AG04450 (cell line): Measurements from ENCODE around the gene TMEM86B. TPM values are rescaled to one million over a fixed set of nuclear protein-coding genes. Genes with fewer than 3 reads are reported as not detected.
"Not testable (repeated sequence)": the region's sequence is repeated elsewhere in the genome, so short reads cannot be mapped to it uniquely, and the experiment has no call there.

Source experiments
- CTCF ChIA-PET: fragments of 300-600, 350-600 bp; formaldehyde crosslinking; extraction: SDS; loops from one replicate; lab custom pipeline; 2022; ENCODE audit warnings: antibody characterized with exemption, inconsistent platforms; lab: Charles Lee
- POLR2A ChIA-PET: fragments of 350-600 bp; formaldehyde crosslinking; extraction: SDS; loops from one replicate; lab custom pipeline; 2021; ENCODE audit warnings: antibody characterized with exemption, inconsistent platforms; lab: Yijun Ruan, JAX
- DNase-seq: peaks from one replicate; pipeline ENCODE4 v3.0.0-alpha.2; 2011; ENCODE audit warnings: low read depth, low spot score
- H3K27ac ChIP-seq: one replicate; pipeline ENCODE4 v1.5.1; 2012; ENCODE audit warnings: low read depth, low read length, control low read depth
- H3K27me3 ChIP-seq: one replicate; pipeline ENCODE4 v1.6.0; 2012; ENCODE audit warnings: low read length; ENCODE audit not compliant: control insufficient read depth, insufficient read depth
- H3K4me3 ChIP-seq: 2 replicates; pipeline ENCODE4 v1.5.1; 2011; ENCODE audit warnings: mild to moderate bottlenecking, low read depth, low read length, control low read depth
- H3K9me3 ChIP-seq: 2 replicates; pipeline ENCODE4 v1.5.1; 2012; ENCODE audit warnings: low read length; ENCODE audit not compliant: control insufficient read depth, insufficient read depth
- polyA plus RNA-seq: library from polyadenylated mRNA; depleted of rRNA; stranded (reverse); fragments of >200 nt; gene quantifications from 2 replicates; pipeline ENCODE4 v1.2.3, GENCODE V29; 2011
- TF ChIP-seq, protein P1 (sequence below): IDR thresholded peaks from 2 replicates; pipeline ENCODE4 v1.5.1; 2011; ENCODE audit warnings: low read depth, low read length, control low read depth, inconsistent platforms

The TMEM86B gene
- polyA plus RNA-seq, 1 experiment: 0.87 TPM

DNA sequence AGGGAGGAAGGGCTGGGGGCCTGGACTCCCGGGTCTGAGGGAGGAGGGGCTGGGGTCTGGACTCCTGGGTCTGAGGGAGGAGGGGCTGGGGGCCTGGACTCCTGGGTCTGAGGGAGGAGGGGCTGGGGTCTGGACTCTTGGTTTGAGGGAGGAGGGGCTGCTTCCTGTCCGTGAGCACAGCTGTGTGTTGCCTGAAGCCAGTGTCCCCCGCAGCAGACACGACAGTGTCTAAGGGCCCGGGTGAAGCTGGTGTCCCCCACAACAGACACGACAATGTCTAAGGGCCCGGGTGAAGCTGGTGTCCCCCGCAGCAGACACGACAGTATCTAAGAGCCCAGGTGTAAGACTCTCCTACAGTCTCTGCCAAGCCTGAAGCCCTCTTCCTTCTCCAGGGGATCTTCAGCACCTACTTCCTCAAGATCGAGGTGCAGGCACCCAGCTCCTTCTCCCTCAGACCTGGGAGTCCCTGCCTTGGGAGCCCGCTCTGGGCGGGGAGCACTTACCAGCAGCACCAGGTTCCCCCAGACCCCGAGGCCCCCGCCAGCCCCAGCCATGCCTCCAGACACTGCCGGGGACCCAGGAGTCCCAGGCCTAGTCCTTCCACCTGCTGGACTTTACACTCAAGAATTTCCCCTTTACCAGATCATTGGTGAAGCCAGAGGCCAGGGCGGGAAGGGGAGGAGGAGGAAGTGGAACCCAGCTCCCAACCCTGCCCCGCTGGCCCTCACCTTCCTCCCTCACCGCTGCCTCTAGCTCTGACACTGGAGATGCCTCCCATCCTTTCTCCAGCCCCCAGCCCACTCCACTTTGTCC, 19.5 kb downstream of the TMEM86B start, which contains the start of gene PTPRH:
Gene PTPRH (minus strand): TSS at position 622 of the 813 bp plus-strand sequence. CDS start 68 bp downstream, at position 554.
- ChIA-PET CTCF (no interaction called here), POLR2A (interaction anchor here (1.2 kb wide), 1 partner anchor 20 kb away, joined by 3 read pairs; no protein-coding TSS in a partner anchor)
- DNase-seq: no peak
- Histone ChIP-seq H3K27ac (peak within 1 kb of the TSS; percentile 86), H3K4me3 (no peak within 1 kb of the TSS), H3K27me3 (no peaks in the 10 kb centered on the region), H3K9me3 (peaks cover 15% of the 10 kb centered on the region)
- TF ChIP-seq, protein P1, sequence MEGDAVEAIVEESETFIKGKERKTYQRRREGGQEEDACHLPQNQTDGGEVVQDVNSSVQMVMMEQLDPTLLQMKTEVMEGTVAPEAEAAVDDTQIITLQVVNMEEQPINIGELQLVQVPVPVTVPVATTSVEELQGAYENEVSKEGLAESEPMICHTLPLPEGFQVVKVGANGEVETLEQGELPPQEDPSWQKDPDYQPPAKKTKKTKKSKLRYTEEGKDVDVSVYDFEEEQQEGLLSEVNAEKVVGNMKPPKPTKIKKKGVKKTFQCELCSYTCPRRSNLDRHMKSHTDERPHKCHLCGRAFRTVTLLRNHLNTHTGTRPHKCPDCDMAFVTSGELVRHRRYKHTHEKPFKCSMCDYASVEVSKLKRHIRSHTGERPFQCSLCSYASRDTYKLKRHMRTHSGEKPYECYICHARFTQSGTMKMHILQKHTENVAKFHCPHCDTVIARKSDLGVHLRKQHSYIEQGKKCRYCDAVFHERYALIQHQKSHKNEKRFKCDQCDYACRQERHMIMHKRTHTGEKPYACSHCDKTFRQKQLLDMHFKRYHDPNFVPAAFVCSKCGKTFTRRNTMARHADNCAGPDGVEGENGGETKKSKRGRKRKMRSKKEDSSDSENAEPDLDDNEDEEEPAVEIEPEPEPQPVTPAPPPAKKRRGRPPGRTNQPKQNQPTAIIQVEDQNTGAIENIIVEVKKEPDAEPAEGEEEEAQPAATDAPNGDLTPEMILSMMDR: no peak

DNA sequence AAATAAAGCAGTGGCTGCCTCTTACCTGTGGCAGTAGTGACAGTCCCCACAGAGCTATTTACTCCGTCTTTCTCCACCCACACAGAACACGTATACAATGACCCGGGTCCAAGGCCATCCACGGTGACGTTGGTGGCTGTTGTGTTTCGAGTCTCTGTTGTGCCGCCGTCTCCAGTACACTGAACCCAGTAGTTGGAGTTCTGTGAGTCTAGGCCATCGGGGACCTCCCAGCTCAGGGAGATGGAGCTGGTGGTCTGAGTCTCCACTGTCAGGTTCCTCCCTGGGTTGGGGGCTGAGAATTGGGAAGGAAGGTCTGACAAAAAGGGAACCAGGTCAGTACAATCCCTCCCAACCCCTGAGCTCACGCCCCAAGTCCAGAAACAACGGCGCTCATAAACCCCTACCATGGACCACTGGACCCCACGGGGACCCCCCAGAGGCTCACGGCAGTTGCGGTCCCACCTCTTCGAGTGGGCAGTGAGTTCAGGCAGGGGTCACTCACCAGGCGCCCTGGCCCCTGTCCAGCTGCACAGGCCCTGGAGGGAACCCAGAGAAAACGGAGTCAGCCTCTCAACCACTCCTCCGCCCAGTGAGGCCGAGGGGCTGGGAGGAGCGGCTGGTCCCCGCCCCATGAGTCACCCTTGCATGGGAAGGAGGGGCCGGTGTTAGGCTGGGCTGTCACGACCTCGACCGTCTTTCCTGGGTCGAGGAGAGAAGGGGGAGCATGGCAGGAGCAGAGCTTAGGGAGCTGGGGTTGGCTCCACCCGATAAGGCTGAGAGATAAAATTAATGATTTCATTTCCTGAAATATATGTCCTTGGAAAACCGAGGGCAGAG, 21.7 kb downstream of the TMEM86B start:
- Histone ChIP-seq H3K9me3 (no peaks in the 10 kb centered on the region), H3K4me3 (peak overlapping the region; percentile 23), H3K27me3 (no peaks in the 10 kb centered on the region), H3K27ac (no peak overlapping the region)
- DNase-seq: peak; percentile 59
- POLR2A ChIA-PET: interaction anchor here (0.6 kb wide), 1 partner anchor 12 kb away, joined by 3 read pairs; no protein-coding TSS in a partner anchor
- TF ChIP-seq, protein P1: no peak
- CTCF ChIA-PET: interaction anchor here (0.5 to 0.6 kb wide), 2 partner anchors 211 to 1782 kb away, joined by 3 read pairs; no protein-coding TSS in a partner anchor

DNA sequence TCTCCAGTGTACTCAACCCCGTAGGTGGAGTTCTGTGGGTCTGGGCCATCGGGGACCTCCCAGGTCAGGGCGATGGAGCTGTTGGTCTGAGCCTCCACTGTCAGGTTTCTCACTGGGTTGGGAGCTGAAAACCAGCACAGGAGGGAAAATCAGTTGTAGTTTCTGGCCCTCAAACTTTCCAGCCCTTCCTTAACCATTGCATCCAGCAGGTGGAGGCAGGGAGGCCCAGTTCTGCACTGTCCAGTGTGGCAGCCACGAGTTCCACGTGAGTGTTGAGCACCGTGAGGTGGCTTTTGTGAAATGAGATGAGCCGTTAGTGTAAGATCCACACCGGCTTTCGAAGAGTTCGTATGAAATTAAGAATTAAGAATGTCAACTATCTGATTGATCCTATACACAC, 26.4 kb downstream of the TMEM86B start:
- POLR2A ChIA-PET, H3K9me3 ChIP-seq, CTCF ChIA-PET, H3K27ac ChIP-seq, H3K4me3 ChIP-seq, H3K27me3 ChIP-seq, DNase-seq: not testable (repeated sequence)
- TF ChIP-seq, protein P1: peak; percentile 28; the same call in 1 of the 2 replicates

DNA sequence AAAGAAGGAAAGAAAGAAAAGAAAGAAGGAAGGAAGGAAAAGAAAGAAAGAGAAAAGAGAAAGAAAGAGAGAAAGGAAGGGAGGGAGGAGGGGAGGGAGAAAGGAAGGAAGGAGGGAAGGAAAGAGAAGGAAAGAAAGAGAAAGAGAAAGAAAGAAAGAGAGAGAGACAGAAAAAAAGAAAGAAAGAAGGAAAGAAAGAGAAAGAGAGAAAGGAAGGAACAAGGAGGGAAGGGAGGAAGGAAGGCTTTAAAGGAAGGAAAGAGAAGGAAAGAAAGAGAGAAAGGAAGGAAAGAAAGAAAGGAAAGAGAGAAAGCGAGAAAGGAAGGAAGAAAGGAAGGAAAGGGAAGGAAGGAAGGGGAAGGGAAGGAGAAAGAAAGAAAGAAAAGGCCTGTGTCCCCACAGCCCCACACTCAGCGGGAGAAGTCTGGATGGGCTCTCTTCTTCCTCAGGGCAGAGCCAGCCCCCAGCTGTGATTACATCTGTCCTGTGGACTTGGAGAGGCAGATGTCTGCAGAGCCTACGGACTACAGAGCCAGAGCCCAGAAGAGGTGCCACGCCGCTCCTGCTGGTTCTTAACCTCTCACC, 28.9 kb downstream of the TMEM86B start:
- ChIA-PET POLR2A (no interaction called here), CTCF (no interaction called here)
- Histone ChIP-seq H3K27me3 (no peaks in the 10 kb centered on the region), H3K9me3 (no peaks in the 10 kb centered on the region), H3K4me3 (no peak overlapping the region), H3K27ac (no peak overlapping the region)
- TF ChIP-seq, protein P1: no peak
- no peak for DNase-seq
